GM21423 (cell line): ENCODE measurements around the gene PCSK5.
"Not testable (repeated sequence)": the region's sequence is repeated elsewhere in the genome, so short reads cannot be mapped to it uniquely, and the experiment has no call there.

ENCODE experiments used
- ATAC-seq: cut with Tn5 transposase; IDR thresholded peaks from one replicate; pipeline ENCODE4 v1.9.1; 2021; ENCODE audit warnings: mild to moderate bottlenecking, moderate library complexity; ENCODE audit not compliant: unreplicated experiment

PCSK5 gene

GRCh38 chr9:76044266-76044819 is 153.9 kb downstream of the PCSK5 start:
- no peak for ATAC-seq

GRCh38 chr9:76045221-76045620 is 154.7 kb downstream of the PCSK5 start:
- ATAC-seq: no peak

- ATAC-seq: no peak
Observed at GRCh38 chr9:76049341-76049740, 158.9 kb downstream of the PCSK5 start.

- ATAC-seq: no peak
Observed at GRCh38 chr9:76067696-76068095, 177.2 kb downstream of the PCSK5 start.

GRCh38 chr9:76077537-76077936 is 187.1 kb downstream of the PCSK5 start:
- no peak for ATAC-seq

- not testable (repeated sequence) for ATAC-seq
Observed at GRCh38 chr9:76081281-76081680, 190.8 kb downstream of the PCSK5 start.

- no peak for ATAC-seq
Observed at GRCh38 chr9:76082057-76082456, 191.6 kb downstream of the PCSK5 start.

GRCh38 chr9:76085596-76085995 is 195.1 kb downstream of the PCSK5 start:
- no peak for ATAC-seq

GRCh38 chr9:76086539-76086938 is 196.1 kb downstream of the PCSK5 start:
- no peak for ATAC-seq

- no peak for ATAC-seq
Observed at GRCh38 chr9:76087976-76088375, 197.5 kb downstream of the PCSK5 start.

- ATAC-seq: no peak
Observed at GRCh38 chr9:76090330-76090729, 199.9 kb downstream of the PCSK5 start.

GRCh38 chr9:76090909-76091308 is 200.4 kb downstream of the PCSK5 start:
- no peak for ATAC-seq

- ATAC-seq: no peak
Observed at GRCh38 chr9:76092572-76092971, 202.1 kb downstream of the PCSK5 start.

- ATAC-seq: no peak
Observed at GRCh38 chr9:76095585-76095984, 205.1 kb downstream of the PCSK5 start.

GRCh38 chr9:76099516-76099915 is 209.0 kb downstream of the PCSK5 start:
- no peak for ATAC-seq

GRCh38 chr9:76101075-76101474 is 210.6 kb downstream of the PCSK5 start:
- no peak for ATAC-seq

GRCh38 chr9:76101491-76101890 is 211.0 kb downstream of the PCSK5 start:
- no peak for ATAC-seq

- ATAC-seq: no peak
Observed at GRCh38 chr9:76101947-76102346, 211.5 kb downstream of the PCSK5 start.

GRCh38 chr9:76103531-76104315 is 213.2 kb downstream of the PCSK5 start:
- ATAC-seq: no peak

GRCh38 chr9:76107482-76107881 is 217.0 kb downstream of the PCSK5 start:
- no peak for ATAC-seq

- ATAC-seq: no peak
Observed at GRCh38 chr9:76109953-76110352, 219.5 kb downstream of the PCSK5 start.

- no peak for ATAC-seq
Observed at GRCh38 chr9:76112151-76112550, 221.7 kb downstream of the PCSK5 start.

- ATAC-seq: no peak
Observed at GRCh38 chr9:76114144-76114543, 223.7 kb downstream of the PCSK5 start.
